Karpas-422 (cell line): ENCODE results near the gene ADCY10. TPM values are rescaled to one million over a fixed set of nuclear protein-coding genes. Genes with fewer than 3 reads are reported as not detected.

Experiments used
- DNase-seq: peaks from one replicate; pipeline ENCODE4 v3.0.0-alpha.2; 2015
- H2AFZ ChIP-seq: fragments of 200-600 bp; sonication (generic); 2 replicates; pipeline ENCODE4 v1.6.1; 2014; ENCODE audit warnings: antibody characterized with exemption, low read length, mixed read lengths
- H3K27ac ChIP-seq: fragments of 200-600 bp; sonication (generic); 2 replicates; pipeline ENCODE4 v1.5.1; 2014; ENCODE audit warnings: mild to moderate bottlenecking, low read length, moderate library complexity
- H3K27me3 ChIP-seq: fragments of 200-600 bp; sonication (generic); 2 replicates; pipeline ENCODE4 v1.6.1; 2014; ENCODE audit warnings: low read length, mixed read lengths
- H3K36me3 ChIP-seq: fragments of 200-600 bp; sonication (generic); 2 replicates; pipeline ENCODE4 v1.6.1; 2014; ENCODE audit warnings: low read length, mixed read lengths; ENCODE audit not compliant: insufficient read depth
- H3K4me1 ChIP-seq: fragments of 200-600 bp; sonication (generic); 2 replicates; pipeline ENCODE4 v1.6.1; 2014; ENCODE audit warnings: mild to moderate bottlenecking, low read length, mixed read lengths
- H3K4me2 ChIP-seq: fragments of 200-600 bp; sonication (generic); 2 replicates; pipeline ENCODE4 v1.6.1; 2014; ENCODE audit warnings: low read length, low read depth, mild to moderate bottlenecking; ENCODE audit not compliant: poor library complexity, severe bottlenecking
- H3K4me3 ChIP-seq: fragments of 200-600 bp; sonication (generic); 2 replicates; pipeline ENCODE4 v1.5.1; 2014; ENCODE audit warnings: mild to moderate bottlenecking, antibody characterized with exemption, low read length, mixed read lengths
- H3K79me2 ChIP-seq: fragments of 200-600 bp; sonication (generic); 2 replicates; pipeline ENCODE4 v1.6.1; 2014; ENCODE audit warnings: mild to moderate bottlenecking, low read length, mixed read lengths
- H3K9ac ChIP-seq: fragments of 200-600 bp; sonication (generic); 2 replicates; pipeline ENCODE4 v1.6.0; 2014; ENCODE audit warnings: low read length
- H3K9me2 ChIP-seq: fragments of 200-600 bp; sonication (generic), shearing (Covaris generic); replicated peaks from 2 replicates; pipeline ENCODE4 v1.6.0; 2014; ENCODE audit warnings: mild to moderate bottlenecking, low read length, moderate library complexity; ENCODE audit not compliant: insufficient read depth
- H3K9me3 ChIP-seq: fragments of 300-700, 200-600 bp; sonication (generic); 2 replicates; pipeline ENCODE4 v1.6.1; 2014; ENCODE audit warnings: low read length, mixed read lengths
- H4K20me1 ChIP-seq: fragments of 200-600 bp; sonication (generic); 2 replicates; pipeline ENCODE4 v1.6.1; 2014; ENCODE audit warnings: mild to moderate bottlenecking, antibody characterized with exemption, low read length, low read depth; ENCODE audit not compliant: insufficient read depth
- total RNA-seq: library from RNA; depleted of rRNA; stranded (reverse); fragments of >200 nt; shearing (Covaris generic); gene quantifications from 2 replicates; pipeline ENCODE4 v1.2.3, GENCODE V29; 2014; ENCODE audit warnings: low replicate concordance

The ADCY10 gene
- total RNA-seq, 1 experiment from 2014 or later = not detected

GRCh38 chr1:167767761-167768160, 146.2 kb downstream of the ADCY10 start:
- Histone ChIP-seq H3K36me3 (no peaks in the 10 kb centered on the region), H3K4me3 (no peak overlapping the region), H3K4me2 (no peak overlapping the region), H2AFZ (no peak overlapping the region), H3K27ac (no peak overlapping the region), H4K20me1 (peaks cover under 1% of the 10 kb centered on the region; the same call in 1 of the 2 replicates), H3K27me3 (no peaks in the 10 kb centered on the region), H3K9ac (no peak overlapping the region), H3K4me1 (no peaks in the 10 kb centered on the region), H3K9me3 (no peaks in the 10 kb centered on the region), H3K79me2 (no peaks in the 10 kb centered on the region), H3K9me2 (no peaks in the 10 kb centered on the region)
- DNase-seq = no peak

DNA sequence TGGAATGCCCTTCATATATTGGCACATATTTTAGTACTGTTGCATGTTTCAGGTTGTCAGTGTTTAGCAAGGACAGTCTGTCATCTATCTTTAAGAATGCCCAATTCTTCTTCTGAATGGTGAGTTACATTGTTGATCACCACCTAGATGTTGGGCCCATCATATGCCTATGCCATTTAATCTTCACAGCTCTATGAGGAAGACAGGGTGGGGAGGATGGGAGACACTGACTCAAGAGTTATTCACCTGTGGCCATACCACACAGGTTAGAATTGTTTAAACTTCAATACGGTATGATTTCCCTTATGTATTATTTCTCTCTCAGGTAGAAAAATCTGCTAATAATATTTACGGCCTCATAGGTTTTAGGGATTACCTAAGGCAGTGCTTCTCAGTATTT, 147.4 kb downstream of the ADCY10 start:
- no peaks in the 10 kb centered on the region for H3K9me3 ChIP-seq
- no peak overlapping the region for H3K27ac ChIP-seq
- H3K4me3 ChIP-seq = no peak overlapping the region
- H3K4me1 ChIP-seq = no peaks in the 10 kb centered on the region
- H3K27me3 ChIP-seq = no peaks in the 10 kb centered on the region
- H3K9ac ChIP-seq = no peak overlapping the region
- no peak for DNase-seq
- no peaks in the 10 kb centered on the region for H3K9me2 ChIP-seq
- H3K4me2 ChIP-seq = no peak overlapping the region
- no peaks in the 10 kb centered on the region for H3K36me3 ChIP-seq
- peaks cover 11% of the 10 kb centered on the region; the same call in 1 of the 2 replicates for H4K20me1 ChIP-seq
- no peak overlapping the region for H2AFZ ChIP-seq
- H3K79me2 ChIP-seq = no peaks in the 10 kb centered on the region

DNA sequence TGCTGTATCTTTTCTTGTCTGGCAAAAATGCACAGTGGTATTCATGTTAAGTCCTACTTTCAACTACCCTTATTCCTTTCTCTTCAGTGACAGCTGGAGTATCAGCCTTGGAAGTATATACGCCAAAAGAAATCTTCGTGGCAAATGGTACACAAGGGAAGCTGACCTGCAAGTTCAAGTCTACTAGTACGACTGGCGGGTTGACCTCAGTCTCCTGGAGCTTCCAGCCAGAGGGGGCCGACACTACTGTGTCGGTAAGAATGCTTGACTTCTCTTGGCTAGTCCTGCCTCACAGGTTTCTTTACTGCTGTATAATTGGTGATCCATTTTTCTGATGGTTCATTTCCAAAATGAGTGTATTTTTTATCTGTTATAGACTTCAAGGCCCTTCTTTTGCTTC, 148.4 kb downstream of the ADCY10 start:
- Histone ChIP-seq H3K9me2 (no peaks in the 10 kb centered on the region), H2AFZ (no peak overlapping the region), H3K36me3 (no peaks in the 10 kb centered on the region), H3K9me3 (no peaks in the 10 kb centered on the region), H3K27ac (no peak overlapping the region), H3K27me3 (no peaks in the 10 kb centered on the region), H3K9ac (no peak overlapping the region), H4K20me1 (peaks cover 12% of the 10 kb centered on the region; the same call in 1 of the 2 replicates), H3K4me3 (no peak overlapping the region), H3K4me1 (no peaks in the 10 kb centered on the region), H3K4me2 (no peak overlapping the region), H3K79me2 (no peaks in the 10 kb centered on the region)
- DNase-seq = no peak

DNA sequence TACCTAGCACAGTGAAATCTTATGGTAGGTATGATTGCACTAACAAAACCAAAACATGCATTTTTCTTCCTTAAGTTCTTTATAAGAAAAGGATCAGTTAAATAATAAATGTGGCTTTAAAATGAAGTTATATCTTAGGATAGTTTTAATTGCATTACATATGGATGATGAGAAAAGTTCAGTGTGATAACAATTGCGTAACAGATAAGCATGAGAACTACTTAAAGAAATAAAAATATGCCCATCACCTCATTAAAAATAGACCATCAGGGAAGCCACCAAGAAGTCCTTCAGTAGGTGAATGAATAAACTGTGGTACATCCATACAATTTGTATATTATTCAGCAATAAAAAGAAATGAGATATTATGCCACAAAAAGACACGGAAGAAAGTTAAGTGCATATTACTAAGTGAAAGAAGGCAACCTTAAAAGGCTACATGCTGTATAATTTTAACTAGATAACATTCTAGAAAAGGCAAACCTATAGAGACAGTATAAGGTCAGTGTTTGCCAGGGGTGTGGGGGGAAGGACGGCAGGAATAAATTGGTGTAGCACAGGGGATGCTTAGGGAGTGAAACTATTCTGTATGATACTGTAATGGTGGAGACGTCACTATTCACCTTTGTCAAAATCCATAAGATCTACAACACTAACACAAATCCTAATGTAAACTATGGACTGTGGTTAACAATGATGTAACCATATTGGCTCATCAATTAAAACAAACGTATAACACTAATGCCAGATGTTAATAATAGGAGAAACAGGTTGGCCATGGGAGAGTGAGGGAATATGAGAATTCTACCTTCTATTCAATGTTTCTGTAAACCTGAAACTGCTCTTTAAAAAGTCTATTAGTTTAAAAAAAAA, 149.2 kb downstream of the ADCY10 start:
- Histone ChIP-seq H3K9me3 (no peaks in the 10 kb centered on the region), H4K20me1 (peaks cover 15% of the 10 kb centered on the region; the same call in 1 of the 2 replicates), H3K4me2 (no peak overlapping the region), H3K9me2 (no peaks in the 10 kb centered on the region), H3K27ac (no peak overlapping the region), H3K36me3 (no peaks in the 10 kb centered on the region), H3K4me3 (no peak overlapping the region), H2AFZ (no peak overlapping the region), H3K9ac (no peak overlapping the region), H3K27me3 (no peaks in the 10 kb centered on the region), H3K4me1 (no peaks in the 10 kb centered on the region), H3K79me2 (no peaks in the 10 kb centered on the region)
- no peak for DNase-seq

DNA sequence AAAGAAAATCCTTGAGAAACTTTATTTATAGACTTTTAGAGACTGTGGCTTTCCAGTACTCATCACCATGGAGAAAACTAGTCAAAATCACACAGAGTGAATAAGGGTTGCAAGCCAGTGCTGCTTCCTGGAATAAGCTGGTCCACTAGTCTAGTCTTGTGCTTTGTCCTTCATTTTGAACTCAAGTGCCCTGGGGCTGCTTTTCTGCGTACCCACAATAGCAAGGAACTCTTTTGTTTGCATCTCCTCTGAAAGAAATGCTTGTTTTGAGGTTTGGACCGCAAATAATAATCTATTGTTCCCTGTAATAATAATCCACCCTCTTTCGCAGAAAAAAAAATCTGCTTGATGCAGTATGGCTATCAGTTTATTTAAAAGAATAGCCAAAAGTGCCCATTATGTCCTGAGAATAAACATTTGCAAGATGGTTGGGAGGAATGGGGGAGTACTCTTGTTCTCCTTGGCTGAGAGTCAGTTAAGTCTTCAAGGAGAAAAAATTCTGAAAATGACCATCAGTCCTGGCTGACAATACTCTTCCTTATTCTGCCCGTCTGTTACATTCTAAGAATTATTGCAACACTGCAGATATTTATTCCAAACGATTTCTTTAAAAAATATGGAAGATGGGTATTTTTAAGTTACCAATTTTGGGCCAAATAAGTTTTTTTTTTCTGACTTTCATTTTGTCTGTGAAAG, 150.3 kb downstream of the ADCY10 start:
- H3K36me3 ChIP-seq = no peaks in the 10 kb centered on the region
- peaks cover 18% of the 10 kb centered on the region; the same call in 1 of the 2 replicates for H4K20me1 ChIP-seq
- no peak overlapping the region for H2AFZ ChIP-seq
- H3K4me2 ChIP-seq = no peak overlapping the region
- H3K4me1 ChIP-seq = peaks cover 4% of the 10 kb centered on the region
- no peaks in the 10 kb centered on the region for H3K27me3 ChIP-seq
- H3K27ac ChIP-seq = no peak overlapping the region
- no peak overlapping the region for H3K9ac ChIP-seq
- no peaks in the 10 kb centered on the region for H3K79me2 ChIP-seq
- no peaks in the 10 kb centered on the region for H3K9me3 ChIP-seq
- H3K9me2 ChIP-seq = no peaks in the 10 kb centered on the region
- no peak overlapping the region for H3K4me3 ChIP-seq
- DNase-seq = no peak

GRCh38 chr1:167762061-167762746, 151.7 kb downstream of the ADCY10 start:
- Histone ChIP-seq H3K9me3 (no peaks in the 10 kb centered on the region), H3K79me2 (no peaks in the 10 kb centered on the region)
- DNase-seq = no peak

DNA sequence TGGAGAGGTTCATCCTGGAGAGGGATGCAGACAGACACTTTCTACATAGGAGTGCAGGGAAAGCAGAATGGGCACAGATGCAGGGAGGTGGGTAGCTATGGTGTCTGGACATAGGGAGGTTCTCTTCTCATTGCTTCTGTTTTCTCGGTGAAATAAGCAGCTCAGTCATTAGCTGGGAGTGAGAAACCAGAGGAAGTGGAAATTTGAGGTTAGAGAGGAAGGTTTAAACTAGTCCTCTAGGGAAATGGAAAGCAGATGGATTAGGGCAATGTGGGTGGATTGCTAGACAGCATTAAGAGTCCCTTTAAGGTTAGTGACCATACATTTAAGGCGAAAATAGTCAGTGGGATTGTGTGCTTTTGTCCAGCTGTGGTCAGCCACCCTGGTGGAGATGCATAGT, 152.5 kb downstream of the ADCY10 start:
- Histone ChIP-seq H3K27ac (no peak overlapping the region), H3K27me3 (no peaks in the 10 kb centered on the region), H3K9me3 (no peaks in the 10 kb centered on the region), H3K9me2 (no peaks in the 10 kb centered on the region), H4K20me1 (peaks cover 30% of the 10 kb centered on the region; the same call in 1 of the 2 replicates), H3K36me3 (no peaks in the 10 kb centered on the region), H3K4me2 (no peak overlapping the region), H3K9ac (no peak overlapping the region), H2AFZ (no peak overlapping the region), H3K4me3 (no peak overlapping the region), H3K79me2 (no peaks in the 10 kb centered on the region), H3K4me1 (peaks cover 18% of the 10 kb centered on the region)
- no peak for DNase-seq

More at GRCh38 chr1:167762061-167762746, 151.7 kb downstream of the ADCY10 start:
- Histone ChIP-seq H4K20me1 (peaks cover 25% of the 10 kb centered on the region; the same call in 1 of the 2 replicates), H3K9ac (no peak overlapping the region), H3K9me2 (no peaks in the 10 kb centered on the region), H2AFZ (no peak overlapping the region), H3K36me3 (no peaks in the 10 kb centered on the region), H3K4me1 (peaks cover 11% of the 10 kb centered on the region), H3K27me3 (no peaks in the 10 kb centered on the region), H3K4me3 (no peak overlapping the region), H3K4me2 (no peak overlapping the region), H3K27ac (no peak overlapping the region)
